Fibroblast of villous mesenchyme (primary cell): Measurements from ENCODE around the gene TMEM200A. TPM values are rescaled to one million over a fixed set of nuclear protein-coding genes. Genes with fewer than 3 reads are reported as not detected.

Experiments used
- DNase-seq: peaks from one replicate; pipeline ENCODE4 v3.0.0-alpha.2; 2010; ENCODE audit warnings: low read depth
- H3K4me3 ChIP-seq: 2 replicates; pipeline ENCODE4 v1.5.1; 2011; ENCODE audit warnings: low read depth, mild to moderate bottlenecking, low read length
- CTCF ChIP-seq: IDR thresholded peaks from 2 replicates; pipeline ENCODE4 v1.5.1; 2012; ENCODE audit warnings: low read depth, mild to moderate bottlenecking, low read length; ENCODE audit not compliant: insufficient read depth
- total RNA-seq: library from RNA; depleted of rRNA; stranded (reverse); fragments of >200 nt; gene quantifications from 2 replicates; pipeline ENCODE4 v1.2.3, GENCODE V29; 2012

The TMEM200A gene
- total RNA-seq, 1 donor = 43.6 TPM

- no peak for DNase-seq
- H3K4me3 ChIP-seq = no peak overlapping the region
- no peak for TF ChIP-seq CTCF
Measured at GRCh38 chr6:130381459-130382380, 15.9 kb downstream of the TMEM200A start.

GRCh38 chr6:130382872-130383490, 17.2 kb downstream of the TMEM200A start:
- TF ChIP-seq CTCF = no peak
- H3K4me3 ChIP-seq = no peak overlapping the region
- no peak for DNase-seq

GRCh38 chr6:130385064-130385695, 19.4 kb downstream of the TMEM200A start:
- DNase-seq = peak; percentile 65
- no peak for TF ChIP-seq CTCF
- no peak overlapping the region for H3K4me3 ChIP-seq

- TF ChIP-seq CTCF = no peak
- H3K4me3 ChIP-seq = no peak overlapping the region
- DNase-seq = no peak
Measured at GRCh38 chr6:130389142-130389541, 23.3 kb downstream of the TMEM200A start.

- no peak for DNase-seq
- no peak for TF ChIP-seq CTCF
- no peak overlapping the region for H3K4me3 ChIP-seq
Measured at GRCh38 chr6:130390890-130391289, 25.1 kb downstream of the TMEM200A start.

GRCh38 chr6:130393306-130393705, 27.5 kb downstream of the TMEM200A start:
- DNase-seq = no peak
- H3K4me3 ChIP-seq = no peak overlapping the region
- no peak for TF ChIP-seq CTCF
